DND-41 (cell line): ENCODE measurements around the gene PDE4D.

Experiments used
- ATAC-seq: fragments of 200-7000 bp; cut with Tn5 transposase; 3 replicates; pipeline ENCODE4 v1.9.1; 2021; ENCODE audit warnings: low read depth; ENCODE audit not compliant: insufficient read depth
- DNase-seq: peaks from one replicate; pipeline ENCODE4 v3.0.0-alpha.2; 2020
- H2AFZ ChIP-seq: 2 replicates; pipeline ENCODE4 v1.6.0; 2012; ENCODE audit warnings: low read depth, low read length
- H3K27ac ChIP-seq: 2 replicates; pipeline ENCODE4 v1.5.1; 2012; ENCODE audit warnings: low read length, inconsistent platforms
- H3K27me3 ChIP-seq: fragments of 200-600 bp; sonication (generic); 2 replicates; pipeline ENCODE4 v1.6.0; 2012; ENCODE audit warnings: low read length, mild to moderate bottlenecking, inconsistent platforms; ENCODE audit not compliant: insufficient read depth, poor library complexity
- H3K36me3 ChIP-seq: 2 replicates; pipeline ENCODE4 v1.5.1; 2012; ENCODE audit warnings: low read length, inconsistent platforms; ENCODE audit not compliant: insufficient read depth
- H3K4me1 ChIP-seq: 2 replicates; pipeline ENCODE4 v1.5.1; 2012; ENCODE audit warnings: mild to moderate bottlenecking, low read length; ENCODE audit not compliant: insufficient read depth
- H3K4me2 ChIP-seq: 2 replicates; pipeline ENCODE4 v1.6.0; 2012; ENCODE audit warnings: mild to moderate bottlenecking, moderate library complexity, low read length, inconsistent platforms; ENCODE audit not compliant: insufficient read depth
- H3K4me3 ChIP-seq, 2 experiments: fragments of 200-600 bp in 1 of 2; shearing (Covaris generic) in 1 of 2; 2 replicates each; pipeline ENCODE4 v1.5.1; 2012 to 2016; ENCODE audit warnings: inconsistent platforms in 2 of 2, low read length in 2 of 2, mild to moderate bottlenecking in 2 of 2, low read depth in 1 of 2, moderate library complexity in 1 of 2
- H3K79me2 ChIP-seq: 2 replicates; pipeline ENCODE4 v1.6.0; 2012; ENCODE audit warnings: low read length, inconsistent platforms; ENCODE audit not compliant: insufficient read depth
- H3K9ac ChIP-seq: 2 replicates; pipeline ENCODE4 v1.6.0; 2012; ENCODE audit warnings: low read depth, mild to moderate bottlenecking, inconsistent platforms, low read length, moderate library complexity
- H3K9me3 ChIP-seq: 2 replicates; pipeline ENCODE4 v1.5.1; 2012; ENCODE audit warnings: low read length, moderate library complexity, mild to moderate bottlenecking, inconsistent platforms; ENCODE audit not compliant: insufficient read depth, severe bottlenecking
- H4K20me1 ChIP-seq: 2 replicates; pipeline ENCODE4 v1.6.0; 2012; ENCODE audit warnings: low read length; ENCODE audit not compliant: insufficient read depth
- CTCF ChIP-seq: IDR thresholded peaks from 2 replicates; pipeline ENCODE4 v1.5.1; 2012; ENCODE audit warnings: borderline replicate concordance, low read length, moderate library complexity, mild to moderate bottlenecking; ENCODE audit not compliant: poor library complexity, severe bottlenecking; ENCODE audit errors: extremely low read depth
- EZH2 ChIP-seq: IDR thresholded peaks from 3 replicates; pipeline ENCODE4 v1.6.1; 2012; ENCODE audit warnings: borderline replicate concordance, low read depth, mild to moderate bottlenecking, moderate library complexity, low read length, inconsistent platforms; ENCODE audit not compliant: severe bottlenecking

Gene PDE4D

GRCh38 chr5:59905188-59905587 lies 11.7 kb upstream of the PDE4D start:
- H3K27ac ChIP-seq: no peak overlapping the region
- TF ChIP-seq CTCF (no peak), EZH2 (no peak)
- no peaks in the 10 kb centered on the region for H3K4me1 ChIP-seq
- no peaks in the 10 kb centered on the region for H3K36me3 ChIP-seq
- ATAC-seq (no peak), DNase-seq (no peak)
- H3K4me3 ChIP-seq: no peak overlapping the region
- no peak overlapping the region for H2AFZ ChIP-seq
- no peaks in the 10 kb centered on the region for H4K20me1 ChIP-seq
- no peaks in the 10 kb centered on the region for H3K79me2 ChIP-seq
- no peaks in the 10 kb centered on the region for H3K27me3 ChIP-seq
- no peak overlapping the region for H3K9ac ChIP-seq
- H3K4me2 ChIP-seq: no peak overlapping the region
- no peaks in the 10 kb centered on the region for H3K9me3 ChIP-seq

- DNase-seq: no peak
- no peak for ATAC-seq
- H3K27ac ChIP-seq: no peak overlapping the region
- no peak overlapping the region for H2AFZ ChIP-seq
- no peaks in the 10 kb centered on the region for H3K4me1 ChIP-seq
- H3K9ac ChIP-seq: no peak overlapping the region
- H3K4me2 ChIP-seq: no peak overlapping the region
- H3K36me3 ChIP-seq: no peaks in the 10 kb centered on the region
- no peaks in the 10 kb centered on the region for H3K9me3 ChIP-seq
- TF ChIP-seq CTCF: no peak
- no peak for TF ChIP-seq EZH2
- H3K27me3 ChIP-seq: no peaks in the 10 kb centered on the region
- H3K79me2 ChIP-seq: no peaks in the 10 kb centered on the region
- H3K4me3 ChIP-seq: no peak overlapping the region
- H4K20me1 ChIP-seq: no peaks in the 10 kb centered on the region
These were observed 3.5 kb upstream of the PDE4D start for GRCh38 chr5:59897075-59897474.

DNA sequence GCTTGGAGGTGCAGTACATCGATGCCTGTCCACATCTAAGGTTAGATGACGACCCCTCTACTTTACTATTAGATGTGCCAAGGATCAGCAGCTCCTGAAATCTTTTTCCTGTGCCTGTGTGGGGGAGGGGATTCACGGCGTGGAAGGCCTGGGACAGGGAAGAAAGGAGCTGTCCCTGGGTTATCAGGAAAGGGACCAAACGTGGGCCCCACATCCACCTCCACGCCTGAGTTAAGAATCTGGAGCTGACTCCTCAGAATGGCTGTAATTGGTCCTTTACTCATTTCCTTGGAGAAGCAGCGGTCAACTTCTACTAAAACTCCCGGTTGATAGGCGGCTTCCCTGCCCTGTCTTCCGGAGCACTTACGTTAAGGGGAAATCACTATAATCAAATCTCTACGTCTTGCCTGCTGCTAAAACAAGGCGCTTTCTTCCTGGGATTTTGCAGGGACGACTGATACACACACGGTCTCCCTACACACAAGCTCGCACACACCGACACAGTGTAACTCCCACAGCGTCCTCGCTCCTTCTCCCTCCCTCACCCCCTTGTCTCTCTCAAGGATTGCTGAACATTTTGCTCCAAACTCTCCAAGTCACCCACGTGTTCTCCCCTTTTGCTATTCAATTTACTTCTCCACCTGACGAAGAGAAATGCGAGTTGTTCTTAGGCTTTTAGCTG lies 1.4 kb downstream of the PDE4D start:
- no peak overlapping the region for H3K4me2 ChIP-seq
- no peak overlapping the region for H3K9ac ChIP-seq
- H3K9me3 ChIP-seq: no peaks in the 10 kb centered on the region
- H3K79me2 ChIP-seq: no peaks in the 10 kb centered on the region
- H4K20me1 ChIP-seq: no peaks in the 10 kb centered on the region
- no peaks in the 10 kb centered on the region for H3K27me3 ChIP-seq
- no peaks in the 10 kb centered on the region for H3K36me3 ChIP-seq
- H2AFZ ChIP-seq: no peak overlapping the region
- H3K4me1 ChIP-seq: no peaks in the 10 kb centered on the region
- DNase-seq: no peak
- no peak overlapping the region for H3K27ac ChIP-seq
- H3K4me3 ChIP-seq: no peak overlapping the region
- no peak for ATAC-seq
- TF ChIP-seq CTCF: no peak
- no peak for TF ChIP-seq EZH2
